Retinal pigment epithelial cell (primary cell): Measurements from ENCODE around the gene NTN3.

Source experiments
- DNase-seq: peaks from one replicate; pipeline ENCODE4 v3.0.0-alpha.2; 2010; ENCODE audit warnings: low read depth
- H3K4me3 ChIP-seq: 2 replicates; pipeline ENCODE4 v1.5.1; 2011; ENCODE audit warnings: mild to moderate bottlenecking, low read length, control low read depth, moderate library complexity
- TF ChIP-seq, protein P1 (sequence below): conservative IDR thresholded peaks from 2 replicates; pipeline ENCODE4 v1.5.1; 2011; ENCODE audit warnings: low read depth, low read length, control low read depth, inconsistent platforms

NTN3 gene

DNA sequence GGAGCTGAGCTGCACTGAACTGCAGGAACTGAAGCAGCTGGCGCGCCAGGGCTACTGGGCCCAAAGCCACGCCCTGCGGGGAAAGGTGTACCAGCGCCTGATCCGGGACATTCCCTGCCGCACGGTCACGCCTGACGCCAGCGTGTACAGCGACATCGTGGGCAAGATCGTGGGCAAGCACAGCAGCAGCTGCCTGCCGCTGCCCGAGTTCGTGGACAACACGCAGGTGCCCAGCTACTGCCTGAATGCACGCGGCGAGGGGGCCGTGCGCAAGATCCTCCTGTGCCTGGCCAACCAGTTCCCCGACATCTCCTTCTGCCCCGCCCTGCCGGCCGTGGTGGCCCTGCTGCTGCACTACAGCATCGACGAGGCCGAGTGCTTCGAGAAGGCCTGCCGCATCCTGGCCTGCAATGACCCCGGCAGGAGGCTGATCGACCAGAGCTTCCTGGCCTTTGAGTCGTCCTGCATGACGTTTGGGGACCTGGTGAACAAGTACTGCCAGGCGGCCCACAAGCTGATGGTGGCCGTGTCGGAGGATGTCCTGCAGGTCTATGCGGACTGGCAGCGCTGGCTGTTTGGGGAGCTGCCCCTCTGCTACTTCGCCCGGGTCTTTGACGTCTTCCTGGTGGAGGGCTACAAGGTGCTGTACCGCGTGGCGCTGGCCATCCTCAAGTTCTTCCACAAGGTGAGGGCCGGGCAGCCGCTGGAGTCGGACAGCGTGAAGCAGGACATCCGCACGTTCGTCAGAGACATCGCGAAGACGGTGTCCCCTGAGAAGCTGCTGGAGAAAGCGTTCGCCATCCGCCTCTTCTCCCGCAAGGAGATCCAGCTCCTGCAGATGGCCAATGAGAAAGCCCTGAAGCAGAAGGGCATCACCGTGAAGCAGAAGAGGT is 25.4 kb downstream of the NTN3 start:
- TF ChIP-seq, protein P1, sequence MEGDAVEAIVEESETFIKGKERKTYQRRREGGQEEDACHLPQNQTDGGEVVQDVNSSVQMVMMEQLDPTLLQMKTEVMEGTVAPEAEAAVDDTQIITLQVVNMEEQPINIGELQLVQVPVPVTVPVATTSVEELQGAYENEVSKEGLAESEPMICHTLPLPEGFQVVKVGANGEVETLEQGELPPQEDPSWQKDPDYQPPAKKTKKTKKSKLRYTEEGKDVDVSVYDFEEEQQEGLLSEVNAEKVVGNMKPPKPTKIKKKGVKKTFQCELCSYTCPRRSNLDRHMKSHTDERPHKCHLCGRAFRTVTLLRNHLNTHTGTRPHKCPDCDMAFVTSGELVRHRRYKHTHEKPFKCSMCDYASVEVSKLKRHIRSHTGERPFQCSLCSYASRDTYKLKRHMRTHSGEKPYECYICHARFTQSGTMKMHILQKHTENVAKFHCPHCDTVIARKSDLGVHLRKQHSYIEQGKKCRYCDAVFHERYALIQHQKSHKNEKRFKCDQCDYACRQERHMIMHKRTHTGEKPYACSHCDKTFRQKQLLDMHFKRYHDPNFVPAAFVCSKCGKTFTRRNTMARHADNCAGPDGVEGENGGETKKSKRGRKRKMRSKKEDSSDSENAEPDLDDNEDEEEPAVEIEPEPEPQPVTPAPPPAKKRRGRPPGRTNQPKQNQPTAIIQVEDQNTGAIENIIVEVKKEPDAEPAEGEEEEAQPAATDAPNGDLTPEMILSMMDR, result no peak
- no peak overlapping the region for H3K4me3 ChIP-seq
- DNase-seq, result no peak

DNA sequence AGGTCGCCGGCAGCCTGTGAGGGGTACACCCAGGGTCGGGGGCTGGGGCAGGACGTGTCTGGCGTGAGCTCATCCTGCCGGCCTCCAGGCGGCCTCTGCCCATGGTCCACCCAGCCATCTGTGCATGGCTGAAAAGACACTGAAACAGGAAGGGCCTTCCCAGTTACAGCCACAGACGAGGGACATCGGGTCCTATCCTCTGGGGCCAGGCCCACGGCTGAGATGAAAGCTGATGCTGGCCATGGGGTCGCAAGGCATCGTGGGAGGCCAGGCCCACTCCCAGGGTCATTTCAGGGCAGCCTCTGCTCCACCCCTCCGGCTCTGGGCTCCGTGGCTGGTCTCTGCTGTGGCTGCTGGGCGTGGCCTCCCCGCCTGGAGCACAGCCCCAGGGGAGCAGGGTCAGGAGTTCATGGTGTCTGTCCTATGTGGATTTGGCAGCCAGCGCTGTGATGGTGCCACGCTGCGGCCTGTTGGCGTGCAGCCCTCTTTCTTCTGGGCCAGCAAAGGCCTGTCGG is 26.1 kb downstream of the NTN3 start:
- no peak for DNase-seq
- TF ChIP-seq, protein P1, result no peak
- H3K4me3 ChIP-seq, result no peak overlapping the region

DNA sequence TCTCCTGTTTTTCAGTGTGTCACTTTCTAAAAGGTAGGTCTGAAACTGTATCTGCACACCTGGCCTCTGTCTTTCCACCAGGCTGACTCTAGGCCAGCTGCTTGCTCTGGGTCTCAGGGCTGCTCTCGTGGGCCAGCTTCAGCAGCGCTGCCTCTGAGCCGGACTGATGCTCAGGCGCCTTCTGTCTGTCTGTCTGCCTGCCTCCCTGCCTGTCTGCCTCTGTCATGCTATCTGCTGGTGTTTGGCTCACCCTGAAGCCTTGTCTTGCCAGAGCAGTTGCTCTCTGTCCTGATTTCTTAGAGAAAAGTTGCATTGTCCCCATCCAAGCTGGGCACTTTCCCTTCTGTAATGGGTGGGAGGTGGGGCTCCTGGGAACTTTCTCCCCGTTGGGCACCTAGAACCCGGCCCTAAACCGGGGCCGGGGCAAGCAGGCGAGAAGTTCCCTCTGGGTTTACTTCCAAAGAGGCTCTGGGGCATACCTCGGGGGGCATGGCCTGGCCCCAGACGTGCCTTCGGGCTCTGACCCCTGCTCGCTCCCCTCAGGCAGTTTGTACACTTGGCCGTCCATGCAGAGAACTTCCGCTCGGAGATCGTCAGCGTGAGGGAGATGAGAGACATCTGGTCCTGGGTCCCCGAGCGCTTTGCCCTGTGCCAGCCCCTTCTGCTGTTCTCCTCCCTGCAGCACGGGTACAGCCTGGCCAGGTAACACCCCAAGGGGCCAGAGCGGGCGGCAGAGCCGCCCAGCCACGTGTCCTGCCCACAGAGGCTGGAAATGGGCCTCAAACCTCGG is 26.8 kb downstream of the NTN3 start:
- no peak overlapping the region for H3K4me3 ChIP-seq
- DNase-seq, result no peak
- TF ChIP-seq, protein P1, result no peak

DNA sequence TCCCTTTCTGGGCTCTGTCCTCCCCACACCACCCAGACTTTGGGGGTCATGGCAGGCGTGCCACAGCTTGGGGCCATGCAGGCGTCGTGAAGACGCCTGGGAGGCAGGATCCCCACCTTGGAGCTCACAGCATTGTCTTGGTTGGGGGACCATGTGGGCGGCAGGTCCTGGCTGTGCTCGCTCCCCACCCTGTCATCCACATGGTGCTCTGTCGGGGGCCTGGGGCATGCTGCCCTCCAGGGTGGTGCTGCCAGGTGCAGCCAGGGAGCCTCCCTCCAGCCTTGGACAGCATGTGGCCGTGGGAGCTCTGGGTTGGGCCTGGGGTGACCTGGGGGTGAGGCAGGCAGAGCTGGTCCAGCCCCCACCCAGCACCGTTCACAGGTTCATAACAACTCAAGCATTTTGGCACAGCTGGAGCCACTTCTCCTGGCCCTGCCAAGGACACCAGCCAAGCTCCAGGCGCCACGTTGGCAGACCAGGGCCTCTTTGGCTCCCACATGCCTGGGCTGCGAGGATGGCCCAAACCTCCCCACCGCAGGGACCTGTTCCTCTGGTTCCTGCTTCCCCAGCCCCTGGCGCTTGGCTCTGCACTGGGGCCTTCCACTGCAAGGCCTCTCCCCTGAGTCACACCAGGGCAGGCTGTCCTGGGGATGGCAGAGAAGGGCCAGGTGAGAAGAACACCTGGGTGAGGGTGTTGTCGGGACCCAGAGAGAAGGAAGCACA is 27.6 kb downstream of the NTN3 start:
- no peak for DNase-seq
- no peak overlapping the region for H3K4me3 ChIP-seq
- TF ChIP-seq, protein P1, result no peak

DNA sequence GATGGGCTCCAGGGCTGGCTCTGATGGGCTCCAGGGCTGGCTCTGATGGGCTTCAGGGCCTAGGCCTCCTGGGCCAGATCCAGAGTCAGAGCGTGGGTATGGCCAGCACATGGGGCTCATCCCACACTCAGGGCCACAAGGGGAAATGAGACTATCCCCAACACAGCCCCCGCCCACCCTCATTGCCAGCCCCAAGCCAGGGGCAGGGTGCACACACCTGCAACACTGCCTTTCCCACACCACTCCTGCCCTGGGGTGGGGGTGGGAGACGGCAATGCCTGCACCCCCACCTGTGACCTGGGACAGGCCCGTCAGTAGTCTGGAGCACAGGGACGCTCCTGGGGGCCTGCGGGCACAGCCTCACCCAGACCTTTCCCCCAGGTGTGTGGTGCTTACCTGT is 28.4 kb downstream of the NTN3 start:
- TF ChIP-seq, protein P1, result no peak
- no peak for DNase-seq
- no peak overlapping the region for H3K4me3 ChIP-seq

DNA sequence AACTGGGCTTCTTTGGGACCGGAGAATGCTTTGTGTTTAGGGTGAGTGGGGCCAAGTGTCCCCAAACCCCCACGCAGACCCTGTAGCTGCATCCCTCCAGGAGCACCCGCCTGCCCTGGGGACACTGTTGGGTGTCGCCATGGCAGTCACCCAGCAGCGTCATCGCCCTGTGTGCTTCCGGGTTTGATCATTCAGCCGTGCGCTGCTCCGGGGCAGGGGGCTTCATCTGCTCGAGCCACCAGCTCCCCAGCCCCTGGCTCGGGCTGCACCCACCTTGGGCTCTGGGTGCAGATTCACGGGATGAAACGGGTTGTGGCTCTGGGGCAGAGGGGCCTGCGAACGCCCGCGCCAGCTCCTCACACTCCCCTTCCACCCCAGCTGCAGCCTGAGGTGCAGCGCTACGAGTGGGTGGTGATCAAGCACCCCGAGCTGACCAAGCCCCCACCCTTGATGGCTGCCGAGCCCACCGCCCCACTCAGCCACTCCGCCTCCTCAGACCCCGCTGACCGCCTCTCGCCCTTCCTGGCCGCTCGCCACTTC is 28.9 kb downstream of the NTN3 start:
- no peak for DNase-seq
- TF ChIP-seq, protein P1, result no peak
- no peak overlapping the region for H3K4me3 ChIP-seq
